Adipose tissue (tissue), 3 donors: ENCODE data around the gene ARAP2. TPM values are rescaled to one million over a fixed set of nuclear protein-coding genes. Genes with fewer than 3 reads are reported as not detected.

Experiments used
- H3K27ac ChIP-seq: one replicate; pipeline ENCODE4 v1.5.1; 2013; ENCODE audit warnings: low read depth, low read length
- WGBS, 3 donors: extraction: QIAGEN DNeasy Blood & Tissue Kit; methylation state at CpG; one replicate each; pipeline ENCODE4 v1.1.7; 2013; 5-methylcytosine and 5-hydroxymethylcytosine counted together
- polyA plus RNA-seq, 3 donors: library from polyadenylated mRNA; stranded (reverse); fragments of 200-250 nt; gene quantifications; one replicate each; pipeline ENCODE4 v1.2.3, GENCODE V29; 2013
- donor health status: healthy with polysubstance abuse.
- donor health status: Bipolar disorder and iron deficiency.
- donor health status: healthy.

Gene ARAP2
- polyA plus RNA-seq, 3 donors, result 1.3 to 3.8 (median 2.1) TPM

- 84 to 89% (median 84%) methylated on average over 4 of the region's 4 CpGs for WGBS, 3 donors
- H3K27ac ChIP-seq, result no peak overlapping the region
These were observed 79.2 kb downstream of the ARAP2 start for GRCh38 chr4:36164900-36165630.

GRCh38 chr4:36163198-36163597 is 81.1 kb downstream of the ARAP2 start:
- H3K27ac ChIP-seq, result no peak overlapping the region
- WGBS, 3 donors, result 83 to 93% (median 89%) methylated on average over 3 of the region's 3 CpGs

DNA sequence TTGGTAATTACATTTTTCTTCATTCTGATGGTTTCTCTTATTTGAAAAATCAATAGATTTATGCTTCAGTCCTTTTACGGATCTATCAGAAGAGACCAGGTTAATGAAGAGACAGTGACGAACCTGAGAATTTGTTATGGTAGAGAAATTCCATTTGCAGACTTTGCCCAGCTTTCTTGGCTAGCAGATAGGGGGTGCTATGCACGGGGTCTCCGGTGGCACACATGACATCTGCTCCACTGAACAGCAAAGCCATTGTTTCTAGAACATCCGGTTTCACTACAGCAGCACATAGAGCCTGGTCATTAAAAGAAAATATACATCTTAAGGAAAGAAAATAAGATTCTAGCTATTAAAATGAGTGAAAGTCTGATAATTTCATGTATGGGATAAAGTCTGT is 85.1 kb downstream of the ARAP2 start:
- H3K27ac ChIP-seq, result no peak overlapping the region
- 82 to 83% (median 82%) methylated on average over 5 of the region's 5 CpGs for WGBS, 3 donors

DNA sequence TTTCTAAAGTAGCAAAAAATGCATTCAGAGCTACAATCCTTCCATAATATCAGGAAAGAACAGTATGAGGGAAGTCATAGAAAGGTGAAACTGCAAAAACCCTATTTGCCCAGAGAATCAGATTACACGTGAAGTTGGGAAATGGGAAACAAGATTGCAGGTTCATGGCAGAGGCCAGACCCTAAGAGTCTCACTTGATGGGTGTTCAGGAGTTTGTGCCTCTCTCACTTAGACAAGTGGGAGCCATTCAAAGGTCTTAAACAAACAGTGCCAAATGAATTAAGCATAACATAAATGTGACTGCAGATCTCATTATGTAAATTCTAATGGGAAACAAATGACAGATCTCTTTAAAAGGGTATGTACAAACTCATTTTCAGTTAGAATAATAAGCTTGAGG is 91.6 kb downstream of the ARAP2 start:
- no peak overlapping the region for H3K27ac ChIP-seq
- WGBS, 3 donors, result 48 to 68% (median 54%) methylated on average over 1 of the region's 1 CpG

GRCh38 chr4:36142504-36142903 is 101.8 kb downstream of the ARAP2 start:
- 66 to 94% (median 73%) methylated on average over 1 of the region's 1 CpG for WGBS, 3 donors
- H3K27ac ChIP-seq, result no peak overlapping the region

GRCh38 chr4:36141186-36141585 is 103.1 kb downstream of the ARAP2 start:
- WGBS, 3 donors, result 69 to 83% (median 81%) methylated on average over 1 of the region's 1 CpG
- no peak overlapping the region for H3K27ac ChIP-seq

- no peak overlapping the region for H3K27ac ChIP-seq
These were observed 103.9 kb downstream of the ARAP2 start for GRCh38 chr4:36140421-36140820.

DNA sequence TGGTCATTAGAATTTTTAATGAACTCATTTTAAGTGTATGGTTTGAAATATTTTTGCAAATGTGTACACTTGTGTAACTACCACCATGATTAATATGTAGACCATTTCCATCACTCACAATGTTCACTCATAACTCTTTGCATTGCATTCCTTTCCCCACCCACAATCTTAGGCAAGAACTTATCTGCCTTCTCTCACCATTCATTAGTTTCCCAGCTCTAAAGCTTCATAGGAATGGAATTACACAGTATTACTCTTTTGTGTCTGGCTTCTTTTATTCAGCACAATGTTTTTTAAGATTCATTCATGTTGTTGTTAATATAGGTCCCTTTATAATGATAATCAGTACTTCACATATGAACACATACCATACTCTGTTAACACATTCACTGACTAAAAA is 106.1 kb downstream of the ARAP2 start:
- no peak overlapping the region for H3K27ac ChIP-seq

DNA sequence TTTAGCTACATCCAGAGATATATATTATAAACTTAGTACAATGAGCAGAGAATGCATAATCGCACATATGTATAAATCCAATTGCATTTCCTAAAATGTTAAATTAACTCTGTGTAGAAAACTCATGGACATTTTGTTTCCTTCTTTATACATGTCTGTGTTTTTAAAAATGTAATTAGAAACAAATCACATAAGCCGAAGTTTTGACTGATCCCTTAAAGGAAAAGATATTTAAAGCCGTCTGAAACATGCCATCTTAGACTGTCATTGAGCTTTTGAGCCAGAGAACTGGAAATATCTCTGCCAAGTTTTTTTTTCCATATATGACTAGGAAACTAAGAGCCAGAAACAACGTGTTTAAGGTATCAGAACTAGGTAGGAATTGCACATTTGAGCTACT is 107.0 kb downstream of the ARAP2 start:
- H3K27ac ChIP-seq, result no peak overlapping the region
- 77 to 87% (median 79%) methylated on average over 4 of the region's 4 CpGs for WGBS, 3 donors

- 87 to 97% (median 88%) methylated on average over 3 of the region's 3 CpGs for WGBS, 3 donors
- H3K27ac ChIP-seq, result no peak overlapping the region
These were observed 110.7 kb downstream of the ARAP2 start for GRCh38 chr4:36133658-36134057.

DNA sequence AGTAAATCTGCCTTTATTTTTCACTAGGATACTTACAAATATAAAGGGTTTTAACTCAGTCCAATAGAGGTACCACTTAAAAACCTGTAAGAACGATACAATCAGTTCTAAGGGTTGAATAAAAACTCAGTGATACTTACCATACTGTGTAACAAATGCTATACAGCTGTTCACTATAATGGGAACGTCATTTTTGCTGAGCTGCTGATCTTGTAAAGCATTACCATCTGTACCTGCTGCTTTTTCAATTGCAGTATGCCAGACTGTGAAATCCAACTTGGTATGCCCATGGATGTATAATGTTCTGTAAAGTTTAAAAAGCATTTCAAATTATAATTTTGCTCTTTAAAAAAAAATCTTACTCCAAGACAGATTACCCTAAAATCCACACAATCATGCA is 111.2 kb downstream of the ARAP2 start:
- no peak overlapping the region for H3K27ac ChIP-seq
- WGBS, 3 donors, result 80 to 84% (median 84%) methylated on average over 2 of the region's 2 CpGs

DNA sequence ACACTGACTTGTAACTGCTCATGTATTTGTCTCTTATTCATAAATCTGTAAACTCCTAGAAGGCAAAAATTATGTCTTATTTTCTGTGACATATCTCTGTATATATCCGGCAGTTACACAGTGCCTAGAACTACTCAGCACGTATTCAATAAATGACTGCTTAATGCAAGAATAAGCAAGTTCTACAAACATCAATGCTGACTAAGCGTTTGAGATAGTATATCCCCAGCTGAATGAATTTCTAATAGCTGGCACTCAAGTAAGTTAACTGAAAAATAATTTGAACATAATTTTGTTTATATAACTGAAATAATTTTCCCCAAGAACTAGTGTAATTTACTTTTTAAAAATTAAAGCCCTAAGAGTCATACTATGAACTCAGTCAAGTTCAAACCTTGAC is 113.7 kb downstream of the ARAP2 start:
- WGBS, 3 donors, result 87 to 93% (median 90%) methylated on average over 3 of the region's 3 CpGs
- H3K27ac ChIP-seq, result no peak overlapping the region

GRCh38 chr4:36128689-36129088 is 115.6 kb downstream of the ARAP2 start:
- no peak overlapping the region for H3K27ac ChIP-seq
- 28 to 71% (median 38%) methylated on average over 2 of the region's 2 CpGs for WGBS, 3 donors

DNA sequence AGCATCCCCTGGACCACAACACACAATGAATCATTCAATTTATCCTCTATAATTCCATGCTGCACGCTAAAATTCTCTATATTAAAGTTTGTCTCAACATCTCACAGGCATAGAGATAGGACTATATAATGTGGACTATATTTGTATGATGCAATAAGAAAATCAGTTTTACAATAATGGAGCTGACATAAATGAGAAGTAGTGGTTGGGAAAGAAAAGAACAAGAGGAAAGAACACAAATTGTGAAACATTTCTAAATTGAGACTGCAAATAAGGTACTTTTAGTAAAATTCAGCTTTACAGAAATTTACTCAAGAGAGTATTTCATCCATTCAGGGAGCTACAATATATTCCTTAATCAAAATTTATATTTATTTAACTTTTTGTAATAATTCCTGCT is 120.4 kb downstream of the ARAP2 start:
- H3K27ac ChIP-seq, result no peak overlapping the region
- 53 to 93% (median 62%) methylated on average over 1 of the region's 1 CpG for WGBS, 3 donors

DNA sequence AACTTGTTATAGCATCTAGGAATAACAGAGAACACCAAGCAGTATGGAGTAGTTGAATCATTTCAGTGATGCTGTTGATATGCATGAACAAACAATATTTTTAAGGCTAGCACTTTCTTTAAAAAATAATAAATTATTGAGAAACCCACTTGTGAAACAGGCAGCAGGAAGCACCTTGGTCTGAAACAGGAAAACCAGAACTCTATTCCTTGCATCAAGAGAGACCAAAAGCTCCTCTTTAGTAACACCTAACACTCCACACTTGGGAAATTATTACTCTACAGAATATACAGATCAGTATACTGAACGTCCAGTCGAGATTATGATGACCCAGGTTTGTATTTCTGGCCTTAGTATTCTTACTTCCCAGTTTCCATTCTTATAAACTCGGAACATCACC is 129.0 kb downstream of the ARAP2 start:
- no peak overlapping the region for H3K27ac ChIP-seq
- 44 to 89% (median 47%) methylated on average over 3 of the region's 3 CpGs for WGBS, 3 donors

- H3K27ac ChIP-seq, result no peak overlapping the region
These were observed 133.1 kb downstream of the ARAP2 start for GRCh38 chr4:36111172-36111571.

DNA sequence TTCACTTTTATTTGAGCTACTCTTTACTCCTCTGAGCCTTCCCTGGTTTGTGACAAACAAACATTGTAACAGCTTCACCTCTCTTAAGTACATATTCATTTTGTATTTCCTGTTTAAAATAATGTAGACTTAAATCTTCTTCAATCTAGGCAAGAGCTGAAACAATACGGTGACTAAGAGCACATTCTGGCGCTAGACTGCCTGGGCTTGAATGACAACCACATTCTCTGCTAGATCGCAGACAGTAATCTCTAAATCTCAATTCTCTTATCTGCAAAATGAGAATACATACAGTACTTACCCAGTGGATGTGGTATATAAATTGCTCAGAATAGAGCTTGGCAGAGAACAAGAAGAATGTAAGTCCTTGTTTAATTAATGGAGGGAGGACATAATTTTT is 144.8 kb downstream of the ARAP2 start:
- H3K27ac ChIP-seq, result no peak overlapping the region
- WGBS, 3 donors, result 85 to 95% (median 92%) methylated on average over 3 of the region's 3 CpGs

DNA sequence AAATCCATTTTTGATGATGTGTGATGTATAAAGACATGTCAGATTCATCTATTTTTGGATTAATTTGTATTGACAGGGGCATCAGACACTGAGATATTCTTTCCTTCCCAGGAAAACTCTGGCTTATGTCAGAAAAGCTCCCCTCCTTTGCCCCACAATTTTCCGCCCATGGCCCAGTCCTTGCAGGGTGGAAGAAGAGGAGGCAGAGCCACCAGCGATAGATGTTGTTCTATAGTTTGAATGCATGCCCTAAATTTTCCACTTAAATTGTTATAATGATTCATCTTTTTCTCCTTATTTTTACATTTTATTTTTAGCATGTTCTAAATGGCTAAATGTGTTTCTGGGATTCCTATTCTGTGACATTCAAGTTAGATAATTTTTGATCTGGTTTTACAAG is 149.3 kb downstream of the ARAP2 start:
- no peak overlapping the region for H3K27ac ChIP-seq
- WGBS, 3 donors, result 97 to 100% (median 97%) methylated on average over 2 of the region's 2 CpGs

GRCh38 chr4:36091997-36092396 is 152.3 kb downstream of the ARAP2 start:
- no peak overlapping the region for H3K27ac ChIP-seq
- 94 to 96% (median 95%) methylated on average over 9 of the region's 9 CpGs for WGBS, 3 donors

- H3K27ac ChIP-seq, result no peak overlapping the region
- WGBS, 3 donors, result 20 to 33% (median 29%) methylated on average over 1 of the region's 1 CpG
These were observed 155.8 kb downstream of the ARAP2 start for GRCh38 chr4:36088542-36088941.

- 77 to 91% (median 86%) methylated on average over 1 of the region's 1 CpG for WGBS, 3 donors
- no peak overlapping the region for H3K27ac ChIP-seq
These were observed 158.0 kb downstream of the ARAP2 start for GRCh38 chr4:36086261-36086786.
